Inflammatory macrophage treated with lipopolysaccharide for 1 hour (primary cell): ENCODE results near the gene SPSB3.
"Not testable (repeated sequence)": the region's sequence is repeated elsewhere in the genome, so short reads cannot be mapped to it uniquely, and the experiment has no call there.

Source experiments
- DNase-seq, 2 donors: peaks; one replicate each; pipeline ENCODE4 v3.0.0-alpha.2; 2020 to 2022

SPSB3 gene

DNA sequence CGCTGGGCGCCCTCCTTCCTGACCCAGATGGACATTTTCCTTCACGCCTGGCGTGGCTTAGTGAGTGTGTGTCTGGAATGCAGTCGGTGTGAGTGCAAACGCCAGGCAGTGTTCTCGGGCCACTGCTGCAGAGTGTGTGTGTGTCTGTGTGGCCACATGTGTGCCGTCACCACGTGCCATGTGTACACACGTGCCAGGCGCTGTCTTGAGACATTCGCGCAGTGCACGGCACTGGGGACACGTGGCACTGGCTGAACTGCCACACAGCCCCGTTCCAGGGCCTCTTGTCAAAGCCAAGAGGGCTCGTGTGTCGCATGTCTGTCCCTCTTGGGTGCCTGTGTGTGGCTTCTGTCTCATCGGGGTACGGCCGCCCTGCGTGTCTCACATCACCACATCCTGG lies 47.6 kb downstream of the SPSB3 start:
- no peak for DNase-seq

DNA sequence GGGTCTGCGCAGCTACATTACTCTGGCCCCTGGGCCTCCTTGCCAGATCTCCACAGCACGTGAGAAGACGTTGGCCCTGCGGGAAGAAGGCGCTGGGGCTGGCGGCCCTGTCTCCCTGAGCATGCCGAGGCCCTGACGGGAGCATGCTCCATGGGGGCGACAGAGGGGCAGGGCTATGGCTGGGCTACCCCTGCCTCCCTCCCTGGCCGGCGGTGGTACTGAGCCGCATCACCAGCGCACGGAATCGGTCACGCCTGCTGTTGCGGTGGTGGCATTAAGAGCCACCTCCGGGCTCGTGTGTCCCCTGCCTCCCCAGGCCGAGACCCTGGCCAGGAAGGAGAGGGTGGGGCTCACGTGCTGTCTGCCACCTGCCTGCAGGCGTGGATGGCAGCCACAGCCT lies 48.2 kb downstream of the SPSB3 start:
- no peak for DNase-seq

DNA sequence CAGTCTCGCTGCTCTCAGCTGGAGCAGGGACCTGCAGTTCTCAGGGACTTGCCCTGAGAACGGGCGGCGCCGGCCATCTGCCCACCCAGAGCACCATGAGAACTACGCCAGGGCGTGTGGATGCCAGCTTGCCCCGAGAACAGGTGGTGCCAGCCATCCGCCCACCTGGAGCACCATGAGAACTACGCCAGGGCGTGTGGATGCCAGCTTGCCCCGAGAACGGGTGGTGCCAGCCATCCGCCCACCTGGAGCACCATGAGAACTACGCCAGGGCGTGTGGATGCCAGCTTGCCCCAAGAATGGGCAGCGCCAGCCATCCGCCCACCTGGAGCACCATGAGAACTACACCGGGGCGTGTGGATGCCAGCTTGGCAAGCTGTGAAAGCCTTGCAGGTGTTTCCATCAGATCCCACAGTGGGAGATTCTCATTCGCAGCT lies 49.8 kb downstream of the SPSB3 start:
- not testable (repeated sequence) for DNase-seq

DNA sequence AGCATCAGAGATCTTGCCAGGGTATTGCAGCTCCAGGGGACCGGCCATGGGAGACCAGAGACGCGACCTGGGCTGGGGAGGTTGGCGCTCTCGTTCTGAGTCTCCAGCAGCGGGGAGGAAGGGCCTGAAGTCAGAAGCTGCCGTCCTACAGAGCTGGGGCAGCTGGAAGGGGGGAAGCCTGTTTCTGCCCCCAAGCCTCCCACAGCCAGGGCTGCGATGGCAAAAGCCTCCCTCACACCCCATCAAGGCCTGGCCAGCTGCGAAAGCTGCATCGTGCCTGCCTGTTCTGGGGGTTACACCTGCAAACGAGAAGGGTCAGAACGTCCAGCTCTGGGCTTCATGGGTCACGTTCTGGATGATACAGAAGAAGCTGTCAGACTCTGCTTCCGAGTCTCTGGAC lies 50.3 kb downstream of the SPSB3 start:
- DNase-seq: no peak

DNA sequence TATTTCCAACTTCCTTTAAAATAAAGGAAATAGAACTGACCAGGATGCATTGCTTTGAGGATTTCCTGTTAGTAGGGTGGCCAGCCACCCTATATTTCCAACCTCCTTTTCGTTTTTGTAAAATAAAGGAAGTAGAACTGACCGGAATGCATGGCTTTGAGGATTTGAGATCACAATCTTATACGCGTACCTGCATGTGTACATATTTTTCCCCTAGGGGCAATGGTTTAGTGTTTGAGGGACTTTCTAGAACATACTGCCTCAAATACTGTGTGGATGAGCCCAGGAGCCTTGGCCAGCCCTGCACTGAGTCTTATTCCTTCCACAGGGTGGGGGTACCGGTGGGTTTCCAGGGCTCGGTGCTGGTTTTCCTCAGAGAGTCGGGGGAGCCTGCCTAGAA lies 50.8 kb downstream of the SPSB3 start:
- no peak for DNase-seq

DNA sequence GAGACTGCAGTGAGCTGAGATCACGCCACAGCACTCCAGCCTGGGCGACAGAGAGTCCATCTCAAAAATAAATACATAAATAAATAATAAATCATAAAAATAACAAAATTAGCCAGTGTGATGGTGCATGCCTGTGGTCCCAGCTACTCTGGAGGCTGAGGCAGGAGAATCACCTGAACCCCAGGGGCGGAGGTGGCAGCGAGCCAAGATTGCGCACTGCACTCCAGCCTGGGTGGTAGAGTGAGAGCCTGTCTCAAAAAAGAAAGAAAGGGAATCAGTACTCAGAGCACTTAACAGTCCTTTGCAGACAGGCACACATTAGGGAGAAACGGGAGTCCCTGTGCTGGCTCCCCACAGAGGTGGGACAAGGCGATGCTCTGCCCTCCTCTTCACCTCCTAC lies 51.3 kb downstream of the SPSB3 start:
- no peak for DNase-seq

DNA sequence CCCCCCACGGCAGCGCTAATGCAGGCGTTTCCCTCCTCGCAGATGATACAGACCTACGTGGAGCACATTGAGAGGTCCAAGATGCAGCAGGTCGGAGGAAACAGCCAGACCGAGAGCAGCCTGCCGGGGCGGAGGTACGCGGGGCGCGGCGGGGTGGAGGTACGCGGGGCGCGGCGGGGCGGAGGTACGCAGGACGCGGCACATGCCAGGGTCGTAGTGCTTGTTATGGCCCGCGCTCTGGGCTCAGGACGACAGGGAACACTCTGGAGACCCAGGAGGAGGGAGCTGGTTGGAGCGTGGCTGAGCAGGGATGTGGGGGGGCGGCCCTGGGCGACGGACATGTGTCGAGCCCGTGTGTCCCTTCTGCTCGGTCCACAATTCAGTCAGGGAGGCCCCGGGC lies 52.9 kb downstream of the SPSB3 start:
- no peak for DNase-seq

DNA sequence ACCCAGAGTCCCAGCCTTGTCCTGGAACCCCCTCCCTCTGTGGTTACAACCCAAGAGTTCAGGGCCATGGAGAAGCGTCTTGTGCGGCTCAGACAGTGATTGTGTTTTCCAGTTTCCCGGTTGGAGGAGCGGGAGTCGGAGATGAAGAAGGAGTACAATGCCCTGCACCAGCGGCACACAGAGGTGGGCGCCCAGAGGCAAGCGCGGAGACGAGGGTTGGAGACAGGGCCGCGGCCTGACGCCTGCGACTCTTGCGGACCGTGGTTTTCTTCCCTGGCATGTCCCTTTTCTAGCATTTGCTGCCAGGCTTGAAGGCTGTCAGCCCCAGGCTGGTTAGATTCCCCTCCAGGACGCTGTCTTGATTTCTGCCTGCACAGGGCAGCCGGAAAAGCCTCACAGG lies 53.3 kb downstream of the SPSB3 start:
- DNase-seq: no peak

DNA sequence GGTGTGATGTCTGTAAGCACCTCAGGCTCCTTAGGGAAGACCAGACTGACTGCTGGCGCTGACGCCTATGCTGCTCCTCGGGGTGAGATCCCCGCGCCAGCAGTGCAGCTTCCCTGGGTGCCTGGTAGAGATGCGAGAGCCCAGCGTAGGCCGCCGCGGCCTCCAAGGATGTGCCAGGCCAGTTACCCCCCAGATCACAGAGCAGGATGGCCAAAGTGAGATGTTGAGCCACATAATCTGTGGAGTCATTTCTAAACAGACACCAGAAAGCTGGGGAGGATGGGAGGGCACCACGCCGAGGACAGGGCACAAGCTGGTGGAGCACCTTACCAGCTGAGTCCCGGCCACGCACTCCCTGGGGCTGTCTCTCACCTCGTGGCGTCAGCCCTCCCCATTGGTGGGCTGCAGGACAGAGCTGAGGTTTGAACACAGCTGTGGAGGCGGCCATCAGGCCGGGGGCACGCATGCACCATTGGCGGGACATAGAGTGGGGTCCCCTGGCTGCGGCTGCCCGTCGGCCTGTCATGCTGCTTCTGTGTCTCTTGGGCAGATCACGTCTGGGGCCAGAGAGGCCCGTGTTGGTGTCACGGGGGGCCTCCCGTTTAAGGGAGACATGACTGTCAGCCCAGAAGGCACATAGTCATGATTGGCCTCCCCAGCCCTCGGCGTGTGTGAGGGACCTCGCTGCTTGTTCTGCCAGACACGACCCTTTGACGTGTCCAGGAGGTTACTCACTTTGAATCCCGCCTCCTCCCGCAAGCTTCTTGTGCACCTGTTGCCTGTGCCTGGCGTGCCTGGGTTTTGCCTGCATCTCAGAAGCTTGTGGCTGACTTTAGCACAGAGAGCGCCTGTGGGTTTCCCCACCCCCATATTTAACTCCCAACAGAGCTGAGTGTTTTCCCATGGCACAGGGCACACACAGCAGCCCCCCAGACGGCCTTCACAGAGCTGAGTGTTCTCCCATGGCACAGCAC lies 54.4 kb downstream of the SPSB3 start:
- DNase-seq: no peak
